ENCODE measurements around the gene WDR53. TPM values are rescaled to one million over a fixed set of nuclear protein-coding genes. Genes with fewer than 3 reads are reported as not detected.
"Not testable (repeated sequence)": the region's sequence is repeated elsewhere in the genome, so short reads cannot be mapped to it uniquely, and the experiment has no call there.

The WDR53 gene
- total RNA-seq, 1 experiment from 2014 or later = 17.8 TPM

DNA sequence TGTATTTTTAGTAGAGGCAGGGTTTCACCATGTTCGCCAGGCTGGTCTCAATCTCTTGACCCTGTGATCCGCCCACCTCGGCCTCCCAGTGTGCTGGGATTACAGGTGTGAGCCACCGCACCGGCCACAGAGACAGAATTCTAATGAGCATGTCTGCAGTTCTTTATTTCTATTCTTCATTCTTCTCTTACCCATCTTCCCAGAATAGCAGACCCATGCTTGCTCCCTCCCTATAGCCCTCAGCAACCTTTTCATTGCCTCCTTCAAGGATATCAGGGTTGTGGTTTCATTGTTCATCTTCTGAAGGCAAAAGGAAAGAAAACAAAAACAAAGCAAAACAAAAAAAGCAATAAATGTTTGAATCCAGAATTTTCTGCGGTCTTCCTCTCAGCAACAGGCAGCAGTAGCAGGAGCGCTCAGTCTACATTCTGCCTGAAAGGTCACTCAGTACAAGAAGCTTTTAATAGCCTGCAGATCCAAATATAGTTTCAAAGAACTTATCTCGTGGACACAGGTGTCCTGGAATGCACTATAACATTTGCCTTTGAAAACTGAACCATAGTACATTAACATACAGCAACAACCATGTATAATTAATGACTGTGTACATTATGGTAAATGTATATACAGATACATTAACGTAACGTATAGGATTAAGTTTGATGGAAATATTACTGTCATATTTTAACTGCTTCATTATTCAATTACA is 53.3 kb downstream of the WDR53 start, which contains the start of gene SMCO1:
Gene SMCO1, minus strand, starts transcription at position 434 of the 709 bp plus-strand sequence. Its CDS starts 137 bp downstream, at position 297.
- Histone ChIP-seq H3K27me3 (replicated peaks; ENCODE audit: control insufficient read depth, insufficient read depth, low read length) (no peaks in the 10 kb centered on the region), H3K4me1 (no peaks in the 10 kb centered on the region), H3K4me3 (ENCODE audit: low read depth, low read length) (no peak within 1 kb of the TSS), H3K9me3 (peaks cover 28% of the 10 kb centered on the region), H3K36me3 (ENCODE audit: control insufficient read depth, insufficient read depth, low read length) (no peaks in the 10 kb centered on the region)
- H3K36me3 Mint-ChIP-seq (ENCODE audit: insufficient read depth, unreplicated experiment) = no peaks in the 10 kb centered on the region
- no peaks in the 10 kb centered on the region for H3K4me1 Mint-ChIP-seq (ENCODE audit: low read depth, unreplicated experiment)
- intact Hi-C loops (cut with micrococcal nuclease; ENCODE audit: unreplicated experiment) = no loop called here
- BruUV-seq (replicated peaks) = no TSS peak
- peaks cover 2% of the 10 kb centered on the region for H3K27me3 Mint-ChIP-seq (ENCODE audit: insufficient read depth, unreplicated experiment)
- CTCF ChIA-PET = no interaction called here
- peaks cover 37% of the 10 kb centered on the region for H3K9me3 Mint-ChIP-seq (ENCODE audit: unreplicated experiment)
- no peak within 1 kb of the TSS for H3K4me3 Mint-ChIP-seq (ENCODE audit: unreplicated experiment)
- POLR2A ChIA-PET = no interaction called here
- no peak for DNase-seq
- no peak within 1 kb of the TSS for H3K27ac Mint-ChIP-seq (ENCODE audit: unreplicated experiment)
- TF ChIP-seq, protein P1, sequence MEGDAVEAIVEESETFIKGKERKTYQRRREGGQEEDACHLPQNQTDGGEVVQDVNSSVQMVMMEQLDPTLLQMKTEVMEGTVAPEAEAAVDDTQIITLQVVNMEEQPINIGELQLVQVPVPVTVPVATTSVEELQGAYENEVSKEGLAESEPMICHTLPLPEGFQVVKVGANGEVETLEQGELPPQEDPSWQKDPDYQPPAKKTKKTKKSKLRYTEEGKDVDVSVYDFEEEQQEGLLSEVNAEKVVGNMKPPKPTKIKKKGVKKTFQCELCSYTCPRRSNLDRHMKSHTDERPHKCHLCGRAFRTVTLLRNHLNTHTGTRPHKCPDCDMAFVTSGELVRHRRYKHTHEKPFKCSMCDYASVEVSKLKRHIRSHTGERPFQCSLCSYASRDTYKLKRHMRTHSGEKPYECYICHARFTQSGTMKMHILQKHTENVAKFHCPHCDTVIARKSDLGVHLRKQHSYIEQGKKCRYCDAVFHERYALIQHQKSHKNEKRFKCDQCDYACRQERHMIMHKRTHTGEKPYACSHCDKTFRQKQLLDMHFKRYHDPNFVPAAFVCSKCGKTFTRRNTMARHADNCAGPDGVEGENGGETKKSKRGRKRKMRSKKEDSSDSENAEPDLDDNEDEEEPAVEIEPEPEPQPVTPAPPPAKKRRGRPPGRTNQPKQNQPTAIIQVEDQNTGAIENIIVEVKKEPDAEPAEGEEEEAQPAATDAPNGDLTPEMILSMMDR (IDR thresholded peaks at IDR 0.05; ENCODE audit: insufficient read depth in 1 of 2, low read depth in 1 of 2, low read length in 1 of 2, severe bottlenecking in 1 of 2, unreplicated experiment in 1 of 2) = no peak

DNA sequence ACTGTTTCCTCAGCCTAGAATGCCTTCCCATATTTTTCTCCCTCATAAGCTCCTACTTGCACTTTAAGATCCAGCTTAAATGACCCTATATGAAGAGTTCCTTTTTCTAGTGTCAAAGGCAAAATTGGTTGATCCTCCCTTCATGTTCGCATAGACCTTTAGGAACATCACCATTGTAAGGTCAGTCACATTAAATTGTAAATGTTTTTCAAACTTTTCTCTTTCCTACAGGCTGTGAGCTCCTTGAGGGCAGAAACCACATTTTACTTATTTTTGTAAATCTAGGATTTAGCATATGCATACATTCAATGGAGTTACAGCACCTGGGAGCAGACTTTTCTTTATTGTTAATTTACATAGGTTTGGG is 54.0 kb downstream of the WDR53 start:
- peaks cover 2% of the 10 kb centered on the region for H3K27me3 Mint-ChIP-seq (ENCODE audit: insufficient read depth, unreplicated experiment)
- CTCF ChIA-PET = no interaction called here
- peaks cover 20% of the 10 kb centered on the region for H3K9me3 ChIP-seq
- intact Hi-C loops (cut with micrococcal nuclease; ENCODE audit: unreplicated experiment) = no loop called here
- no TSS peak for BruUV-seq (replicated peaks)
- H3K36me3 Mint-ChIP-seq (ENCODE audit: insufficient read depth, unreplicated experiment) = no peaks in the 10 kb centered on the region
- no peaks in the 10 kb centered on the region for H3K4me1 Mint-ChIP-seq (ENCODE audit: low read depth, unreplicated experiment)
- no peak overlapping the region for H3K4me3 ChIP-seq (ENCODE audit: low read depth, low read length)
- H3K4me3 Mint-ChIP-seq (ENCODE audit: unreplicated experiment) = no peak overlapping the region
- POLR2A ChIA-PET = no interaction called here
- H3K36me3 ChIP-seq (ENCODE audit: control insufficient read depth, insufficient read depth, low read length) = no peaks in the 10 kb centered on the region
- H3K9me3 Mint-ChIP-seq (ENCODE audit: unreplicated experiment) = peaks cover 31% of the 10 kb centered on the region
- H3K27ac Mint-ChIP-seq (ENCODE audit: unreplicated experiment) = no peak overlapping the region
- H3K27me3 ChIP-seq (replicated peaks; ENCODE audit: control insufficient read depth, insufficient read depth, low read length) = no peaks in the 10 kb centered on the region
- TF ChIP-seq, protein P1 (IDR thresholded peaks at IDR 0.05; ENCODE audit: insufficient read depth in 1 of 2, low read depth in 1 of 2, low read length in 1 of 2, severe bottlenecking in 1 of 2, unreplicated experiment in 1 of 2) = no peak
- no peaks in the 10 kb centered on the region for H3K4me1 ChIP-seq
- no peak for DNase-seq

DNA sequence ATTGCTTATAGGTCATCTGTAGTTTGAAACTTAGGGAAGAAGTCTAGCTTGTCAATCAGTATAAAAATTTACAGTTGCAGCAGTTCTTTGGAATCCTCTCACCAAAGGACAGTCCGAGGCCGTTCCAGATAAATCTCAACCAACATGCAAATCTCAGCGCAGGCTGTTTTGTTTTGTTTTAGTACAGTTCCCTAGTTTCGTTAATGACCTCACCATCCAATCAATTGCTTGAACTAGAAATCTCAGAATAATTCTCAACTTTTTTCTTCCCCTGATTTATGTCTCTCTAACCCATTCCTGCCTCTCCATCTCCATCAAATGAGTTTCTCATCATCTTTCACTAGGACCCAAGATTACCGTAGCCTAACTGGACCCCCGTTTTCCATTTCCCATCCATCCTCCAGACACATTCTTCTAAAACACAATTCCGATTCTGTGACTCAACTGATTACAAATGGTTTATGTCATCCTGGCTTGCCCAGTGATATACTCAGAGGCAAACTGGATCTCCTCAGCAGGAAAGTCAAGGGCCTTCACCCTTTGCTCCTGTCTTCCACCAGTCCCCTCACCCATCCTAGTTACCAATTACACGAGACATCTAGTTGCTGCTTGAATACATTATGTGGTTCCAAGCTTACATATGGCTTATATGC is 54.5 kb downstream of the WDR53 start:
- POLR2A ChIA-PET = no interaction called here
- DNase-seq = no peak

DNA sequence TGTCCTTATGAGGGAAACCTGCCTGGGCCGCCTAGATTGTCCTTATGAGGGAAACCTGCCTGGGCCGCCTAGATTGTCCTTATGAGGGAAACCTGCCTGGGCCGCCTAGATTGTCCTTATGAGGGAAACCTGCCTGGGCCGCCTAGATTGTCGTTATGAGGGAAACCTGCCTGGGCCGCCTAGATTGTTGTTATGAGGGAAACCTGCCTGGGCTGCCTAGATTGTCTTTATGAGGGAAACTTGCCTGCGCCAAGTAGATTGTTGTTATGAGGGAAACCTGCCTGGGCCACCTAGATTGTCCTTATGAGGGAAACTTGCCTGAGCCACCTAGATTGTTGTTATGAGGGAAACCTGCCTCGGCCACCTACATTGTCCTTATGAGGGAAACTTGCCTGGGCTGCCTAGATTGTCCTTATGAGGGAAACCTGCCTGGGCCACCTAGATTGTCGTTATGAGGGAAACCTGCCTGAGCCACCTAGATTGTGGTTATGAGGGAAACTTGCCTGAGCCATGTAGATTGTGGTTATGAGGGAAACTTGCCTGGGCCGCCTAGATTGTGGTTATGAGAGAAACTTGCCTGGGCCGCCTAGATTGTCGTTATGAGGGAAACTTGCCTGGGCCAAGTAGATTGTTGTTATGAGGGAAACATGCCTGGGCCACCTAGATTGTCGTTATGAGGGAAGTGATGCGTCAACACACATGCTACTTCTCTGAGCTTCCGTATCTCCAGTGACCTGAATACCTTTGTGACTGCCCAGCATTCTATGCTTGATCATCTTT is 56.5 kb downstream of the WDR53 start:
- H3K4me3 ChIP-seq (ENCODE audit: low read depth, low read length); POLR2A ChIA-PET; H3K9me3 ChIP-seq; H3K27me3 ChIP-seq (replicated peaks; ENCODE audit: control insufficient read depth, insufficient read depth, low read length); H3K36me3 ChIP-seq (ENCODE audit: control insufficient read depth, insufficient read depth, low read length); H3K4me1 Mint-ChIP-seq (ENCODE audit: low read depth, unreplicated experiment); H3K4me3 Mint-ChIP-seq (ENCODE audit: unreplicated experiment); BruUV-seq (replicated peaks); H3K27ac Mint-ChIP-seq (ENCODE audit: unreplicated experiment); H3K4me1 ChIP-seq; H3K27me3 Mint-ChIP-seq (ENCODE audit: insufficient read depth, unreplicated experiment); intact Hi-C loops (cut with micrococcal nuclease; ENCODE audit: unreplicated experiment); H3K36me3 Mint-ChIP-seq (ENCODE audit: insufficient read depth, unreplicated experiment); DNase-seq: not testable (repeated sequence)
- peaks cover 30% of the 10 kb centered on the region for H3K9me3 Mint-ChIP-seq (ENCODE audit: unreplicated experiment)
- CTCF ChIA-PET = interaction anchor here (0.6 kb wide), 1 partner anchor 10 kb away, joined by 5 read pairs; no protein-coding TSS in a partner anchor

More for the DNA sequence above, 54.5 kb downstream of the WDR53 start:
- intact Hi-C loops (cut with micrococcal nuclease; ENCODE audit: unreplicated experiment) = no loop called here
- no peaks in the 10 kb centered on the region for H3K27me3 ChIP-seq (replicated peaks; ENCODE audit: control insufficient read depth, insufficient read depth, low read length)
- H3K36me3 Mint-ChIP-seq (ENCODE audit: insufficient read depth, unreplicated experiment) = no peaks in the 10 kb centered on the region
- BruUV-seq (replicated peaks) = no TSS peak
- TF ChIP-seq, protein P1 (IDR thresholded peaks at IDR 0.05; ENCODE audit: insufficient read depth in 1 of 2, low read depth in 1 of 2, low read length in 1 of 2, severe bottlenecking in 1 of 2, unreplicated experiment in 1 of 2) = no peak
- H3K36me3 ChIP-seq (ENCODE audit: control insufficient read depth, insufficient read depth, low read length) = no peaks in the 10 kb centered on the region
- no peaks in the 10 kb centered on the region for H3K4me1 Mint-ChIP-seq (ENCODE audit: low read depth, unreplicated experiment)
- H3K9me3 Mint-ChIP-seq (ENCODE audit: unreplicated experiment) = peaks cover 26% of the 10 kb centered on the region
- CTCF ChIA-PET = no interaction called here
- H3K4me3 ChIP-seq (ENCODE audit: low read depth, low read length) = no peak overlapping the region
- H3K9me3 ChIP-seq = peaks cover 15% of the 10 kb centered on the region
- no peak overlapping the region for H3K4me3 Mint-ChIP-seq (ENCODE audit: unreplicated experiment)
- no peaks in the 10 kb centered on the region for H3K4me1 ChIP-seq
- peaks cover 2% of the 10 kb centered on the region for H3K27me3 Mint-ChIP-seq (ENCODE audit: insufficient read depth, unreplicated experiment)
- no peak overlapping the region for H3K27ac Mint-ChIP-seq (ENCODE audit: unreplicated experiment)
